ENCODE results near the gene PIP5K1C. TPM values are rescaled to one million over a fixed set of nuclear protein-coding genes. Genes with fewer than 3 reads are reported as not detected.

The PIP5K1C gene
- polyA plus RNA-seq, 3 donors = 29.0 to 32.7 (median 31.2) TPM

DNA sequence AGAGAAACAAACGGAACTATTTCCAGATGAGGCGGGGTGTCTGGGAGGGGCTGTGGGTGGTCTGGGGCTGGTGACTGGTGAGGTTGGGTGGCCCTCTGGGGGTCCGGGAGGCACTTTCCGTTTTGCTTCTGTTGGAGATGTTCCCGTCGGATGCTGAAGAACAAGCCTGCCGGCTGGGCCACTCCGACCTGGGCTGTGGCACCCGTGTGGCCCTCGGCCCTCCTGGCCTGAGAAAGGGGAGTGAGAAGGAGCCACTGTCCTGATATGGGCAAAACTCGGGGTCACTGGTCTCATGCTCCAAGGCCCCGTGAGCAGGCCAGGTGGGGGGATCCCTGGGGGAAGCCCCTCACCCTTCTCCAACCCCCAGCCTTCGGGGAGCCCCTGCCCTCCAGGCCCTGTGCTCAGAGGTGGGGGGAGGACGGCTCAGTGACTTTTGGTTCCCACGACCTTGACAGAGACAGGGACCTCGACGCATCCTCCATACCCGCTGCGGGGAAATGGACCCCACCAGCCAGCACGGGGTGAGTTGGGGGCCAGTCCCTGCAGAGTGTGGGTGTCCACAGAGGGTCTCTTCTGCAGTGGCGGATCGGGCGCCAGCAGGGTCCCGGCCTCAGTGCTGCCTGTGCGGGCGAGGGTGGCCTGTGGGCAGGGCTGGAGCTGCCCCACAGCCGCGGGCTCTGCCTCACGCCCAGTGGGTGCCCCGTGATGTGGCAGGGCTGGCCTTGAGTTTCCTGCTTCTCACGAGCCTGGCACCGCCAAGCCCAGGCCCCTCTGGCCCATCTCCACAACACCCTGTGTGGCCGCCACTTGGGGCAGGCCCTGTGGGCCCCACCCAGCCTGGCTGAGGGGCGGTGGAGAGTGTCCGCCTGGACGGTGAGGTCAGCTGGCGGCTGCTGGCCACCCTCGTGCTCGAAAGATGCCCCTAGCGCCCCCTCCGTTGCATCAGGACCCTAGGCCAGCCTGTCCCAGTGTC, 89.2 kb downstream of the PIP5K1C start:
- DNase-seq = no peak

DNA sequence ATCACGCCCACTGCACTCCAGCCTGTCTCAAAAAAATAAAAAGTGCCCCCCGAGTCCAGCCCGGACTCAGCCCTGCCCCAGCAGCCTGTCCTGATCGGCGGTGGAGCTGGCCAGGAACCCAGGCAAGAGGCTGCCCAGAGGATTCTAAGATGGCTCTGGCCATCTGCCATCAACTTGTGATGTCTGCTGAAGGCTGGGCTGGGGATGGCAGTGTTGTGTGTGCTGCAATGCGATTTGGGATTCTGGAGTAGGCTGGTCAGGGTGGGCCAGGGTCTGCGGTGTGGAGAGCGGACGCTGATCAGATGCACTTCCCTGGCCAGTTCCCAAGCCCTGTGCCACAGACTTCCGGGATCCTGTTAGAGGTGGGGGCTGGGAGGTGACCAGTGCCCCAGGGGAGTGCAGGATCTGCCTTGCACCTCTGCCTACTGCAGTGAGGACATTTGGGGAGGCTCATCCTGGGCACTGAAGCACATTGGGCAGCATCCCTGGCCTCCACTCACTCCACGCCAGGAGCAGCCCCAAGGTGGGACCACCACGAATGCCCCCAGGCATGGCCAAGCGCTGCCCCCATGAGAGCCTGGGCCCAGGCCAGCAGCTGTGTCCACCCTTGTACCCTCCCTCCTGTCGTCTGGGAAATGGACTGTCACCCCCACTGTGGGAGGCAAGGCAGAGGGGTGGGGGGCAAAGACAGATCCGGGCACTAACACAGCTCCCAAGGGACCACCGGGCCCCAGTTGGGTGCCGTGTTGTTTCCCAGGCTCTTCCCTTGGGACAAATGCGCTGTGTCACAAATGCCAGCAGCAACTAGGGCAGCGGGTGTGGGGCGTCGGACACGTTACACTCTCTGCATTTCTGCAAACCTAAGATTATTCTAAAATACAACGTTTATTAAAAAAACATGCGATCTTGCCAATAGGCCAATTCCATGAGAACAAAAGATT, 90.2 kb downstream of the PIP5K1C start:
- no peak for DNase-seq

DNA sequence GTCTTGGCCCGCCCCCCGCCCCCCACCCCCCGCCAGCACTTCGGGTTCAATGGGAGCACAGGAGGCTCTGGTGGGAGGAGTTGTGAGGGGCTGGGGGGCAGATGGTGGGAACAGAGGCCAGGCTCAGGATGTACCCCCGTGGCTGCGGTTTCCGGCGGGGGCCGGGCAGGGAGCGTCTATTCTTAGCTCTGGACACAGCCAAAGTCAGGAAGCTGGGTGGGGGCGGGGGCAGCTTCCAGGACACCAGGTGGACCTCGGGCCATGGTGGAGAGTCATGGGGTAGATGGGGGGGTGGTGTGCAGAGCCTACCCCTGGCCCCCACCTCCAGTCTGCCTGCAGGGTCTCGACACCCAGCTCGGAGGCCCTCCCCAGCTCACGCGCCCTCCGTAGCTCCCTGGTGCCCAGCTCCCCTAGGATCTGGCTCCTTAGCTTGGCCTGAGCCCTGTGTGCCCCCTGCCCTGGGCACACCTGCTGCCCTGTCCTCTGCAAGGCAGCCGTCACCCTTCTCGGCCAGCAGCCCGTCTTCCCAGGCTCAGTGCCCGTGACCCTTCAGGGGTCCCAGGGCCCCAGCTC, 91.4 kb downstream of the PIP5K1C start:
- no peak for DNase-seq

DNA sequence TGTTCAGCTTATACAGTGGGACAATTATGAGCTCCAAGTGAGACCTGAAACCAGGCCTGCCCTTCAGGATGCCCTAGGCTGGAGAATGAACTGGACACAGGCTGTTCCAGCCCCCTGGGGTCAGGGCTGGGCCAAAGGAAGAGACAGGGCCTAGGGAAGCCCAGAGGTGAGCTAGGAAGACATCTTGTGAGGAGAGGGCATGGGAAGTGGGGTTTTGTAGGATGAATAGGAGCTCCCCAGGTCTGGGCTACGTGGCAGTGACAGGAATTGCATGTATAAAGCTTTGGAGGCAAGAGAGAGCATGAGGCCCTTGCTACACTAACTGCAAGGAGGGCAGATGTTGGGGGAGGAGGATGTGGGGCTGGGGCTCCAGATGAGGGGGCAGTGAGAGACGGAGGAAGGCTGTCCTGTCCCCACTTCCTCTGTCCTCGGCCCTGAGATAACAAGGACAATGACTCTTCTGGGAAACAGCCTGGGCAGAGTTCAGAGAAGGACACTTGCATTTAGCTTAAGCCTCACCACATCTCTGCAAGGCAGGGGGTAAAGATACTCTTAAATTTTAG, 92.1 kb downstream of the PIP5K1C start:
- no peak for DNase-seq

DNA sequence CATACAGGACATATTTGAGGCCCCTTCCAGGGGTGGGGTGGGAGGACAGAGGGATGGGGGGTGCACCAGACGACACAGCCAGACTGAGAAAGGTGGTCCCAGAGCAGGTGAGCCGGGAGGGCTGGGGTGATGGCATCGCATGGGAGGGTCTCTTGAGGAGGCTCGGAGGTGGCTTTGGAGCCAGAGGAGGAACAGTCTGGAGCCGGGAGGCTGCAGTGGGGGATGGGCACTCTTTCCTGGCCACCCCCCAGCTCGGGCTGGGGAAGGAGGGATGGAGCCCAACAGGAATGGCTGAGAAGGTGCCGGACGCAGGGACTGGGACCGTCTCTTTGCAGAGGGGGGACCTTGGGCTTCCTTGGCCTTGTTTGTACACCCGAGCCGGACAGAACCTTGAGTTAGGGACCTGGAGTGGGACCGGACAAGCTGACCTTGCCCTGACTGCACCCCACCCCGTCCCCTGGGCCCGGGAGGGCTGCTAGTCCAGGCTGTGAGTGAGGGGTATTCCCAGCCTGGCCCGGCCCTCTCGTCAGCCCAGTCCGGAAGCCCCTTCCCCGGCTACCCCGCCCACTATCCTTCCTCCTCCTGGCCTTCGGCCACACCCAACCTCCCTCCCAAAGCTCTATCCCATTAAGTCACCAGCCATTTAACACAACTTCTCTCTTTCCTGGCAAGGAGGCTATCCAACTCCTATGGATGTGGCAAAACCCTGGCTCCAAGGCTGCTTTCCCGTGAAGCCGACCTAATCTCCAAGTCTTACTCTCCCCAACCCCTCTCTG, 92.8 kb downstream of the PIP5K1C start:
- DNase-seq = peak; percentile 12

DNA sequence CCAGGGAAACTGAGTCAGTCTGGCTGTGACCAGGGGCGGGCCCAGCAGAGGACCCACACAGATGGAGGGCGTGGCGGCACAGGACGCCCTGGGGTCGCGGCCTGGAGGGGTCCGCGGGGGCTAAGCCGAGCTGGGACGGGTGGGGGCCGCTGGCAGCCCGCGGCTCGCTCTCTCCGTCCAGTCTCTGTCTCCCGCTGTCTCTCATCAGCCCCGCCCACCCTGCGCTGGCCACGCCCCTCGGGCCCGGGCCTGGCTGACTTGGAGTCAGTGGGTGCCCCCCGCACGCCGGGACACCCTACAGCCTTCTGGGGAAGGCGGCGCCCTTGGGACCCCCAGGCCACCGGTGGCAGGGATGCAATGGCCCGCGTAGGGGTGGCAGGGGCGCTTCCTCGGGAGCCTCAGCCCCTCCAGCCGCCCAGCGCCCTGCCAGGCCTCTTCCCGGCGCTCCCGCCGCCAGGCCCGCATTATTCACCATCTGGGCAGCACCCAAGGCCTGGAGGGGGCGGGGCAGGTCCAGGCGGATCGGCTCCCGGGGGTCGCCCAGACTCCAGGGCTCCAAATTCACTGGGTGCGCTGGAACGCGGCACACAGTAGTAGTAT, 93.5 kb downstream of the PIP5K1C start, which contains the start of gene TBXA2R:
TBXA2R (minus strand) TSS at position 186 of the 600 bp plus-strand sequence. CDS start 6,241 bp downstream, outside the sequence.
- DNase-seq = peak; percentile 27

DNA sequence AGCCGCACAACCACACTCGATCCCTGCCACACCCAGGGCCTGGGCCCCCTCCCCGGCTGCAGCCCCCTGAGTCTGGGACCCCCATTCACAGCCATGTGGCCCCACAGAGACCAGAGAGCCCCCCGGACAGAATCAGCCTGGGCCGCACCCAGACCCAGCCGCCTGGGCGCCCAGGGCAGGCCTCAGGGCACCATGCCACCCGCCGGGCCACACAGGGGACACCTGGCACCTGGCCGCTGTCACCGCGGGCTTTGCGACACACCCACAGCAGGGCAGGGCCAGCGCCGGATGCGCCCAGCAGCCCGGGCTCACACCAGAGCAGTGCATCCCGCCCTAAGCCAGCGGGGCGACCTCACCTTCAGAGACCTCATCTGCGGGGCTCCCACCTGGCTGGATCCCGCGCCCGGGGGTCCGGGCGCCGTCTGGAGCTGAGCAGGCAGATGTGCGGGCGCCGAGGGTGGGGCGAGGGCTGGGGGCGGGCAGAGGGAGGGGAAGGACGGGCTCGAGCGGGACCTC, 94.0 kb downstream of the PIP5K1C start:
- no peak for DNase-seq

DNA sequence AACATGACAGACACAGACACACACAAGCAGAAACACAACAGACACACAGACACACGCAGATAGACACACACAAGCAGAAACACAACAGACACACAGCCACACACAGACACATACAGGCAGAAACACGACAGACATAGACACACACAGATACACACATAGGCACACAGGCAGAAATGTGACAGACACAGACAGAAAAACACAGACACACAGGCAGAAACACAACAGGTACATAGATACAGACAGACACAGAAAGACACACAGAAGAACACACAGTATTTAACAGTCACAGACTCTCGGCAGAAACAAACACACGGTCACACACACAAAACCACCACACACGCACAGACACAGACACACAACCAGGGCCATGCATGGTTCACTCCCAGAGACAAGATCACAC, 94.5 kb downstream of the PIP5K1C start:
- DNase-seq = no peak

DNA sequence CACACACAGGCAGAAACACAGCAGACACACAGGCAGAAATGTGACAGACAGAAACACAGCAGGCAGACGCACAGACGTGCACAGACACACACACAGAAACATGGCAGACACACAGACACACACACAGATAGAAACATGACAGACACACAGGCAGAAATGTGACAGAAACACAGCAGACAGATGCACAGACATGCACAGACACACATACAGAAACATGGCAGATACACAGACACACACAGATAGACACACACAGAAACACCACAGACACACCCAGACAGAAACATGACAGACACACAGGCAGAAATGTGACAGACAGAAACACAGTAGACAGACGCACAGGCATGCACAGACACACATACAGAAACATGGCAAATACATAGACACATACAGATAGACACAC, 94.9 kb downstream of the PIP5K1C start:
- no peak for DNase-seq

DNA sequence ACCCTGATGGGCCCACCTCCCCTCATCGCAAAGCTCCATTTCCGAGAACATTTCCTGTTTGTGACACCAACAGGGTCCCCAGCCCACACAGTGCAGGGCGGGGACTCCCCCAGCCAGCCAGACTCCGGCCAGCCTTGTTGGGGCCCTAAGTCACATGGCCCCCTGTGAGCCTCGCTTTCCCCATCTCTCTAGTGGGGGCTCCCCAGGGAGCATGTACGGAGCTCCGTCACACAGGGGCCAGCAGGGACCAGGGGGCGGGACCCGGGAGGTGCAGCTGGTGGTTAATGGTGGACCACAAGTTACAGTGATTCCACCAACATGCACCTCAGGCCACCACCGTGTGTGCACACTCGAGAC, 95.3 kb downstream of the PIP5K1C start:
- no peak for DNase-seq

DNA sequence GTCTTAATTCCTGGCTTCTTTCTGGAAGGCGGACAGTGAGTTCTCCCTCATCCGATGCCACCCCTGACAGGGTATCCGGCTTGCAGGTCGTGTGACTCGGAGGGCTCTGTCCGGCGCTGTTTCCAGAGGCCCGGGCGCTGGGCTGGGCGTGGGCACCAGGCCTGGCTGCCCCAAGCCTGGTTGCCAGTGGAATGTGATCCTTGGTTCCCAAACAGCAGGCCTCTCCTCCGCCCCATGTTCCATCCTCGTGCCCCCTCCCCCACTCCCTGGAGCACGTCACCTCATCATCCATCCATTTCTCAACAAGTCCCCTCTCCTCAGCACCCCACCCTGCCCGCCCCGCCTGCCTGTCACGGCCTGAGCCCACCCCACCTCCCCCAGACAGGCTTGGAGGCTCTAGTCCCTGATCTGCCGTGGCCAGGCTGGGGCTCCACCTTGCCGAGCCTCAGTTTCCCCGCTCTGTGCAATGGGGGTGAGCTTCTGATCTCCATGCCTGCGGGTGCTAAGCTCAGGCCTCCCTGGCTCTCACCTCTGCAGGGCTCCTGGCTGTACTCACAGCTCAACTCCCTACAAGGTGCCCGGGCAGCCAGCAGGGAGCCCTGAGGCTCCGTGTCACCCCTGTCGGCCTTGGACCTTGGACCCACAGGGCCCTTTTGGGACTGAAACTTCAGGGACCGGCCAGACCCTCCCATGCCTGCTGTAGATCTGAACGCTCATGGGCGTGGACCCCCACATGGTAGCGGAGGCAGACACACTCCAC, 95.9 kb downstream of the PIP5K1C start:
- DNase-seq = no peak

DNA sequence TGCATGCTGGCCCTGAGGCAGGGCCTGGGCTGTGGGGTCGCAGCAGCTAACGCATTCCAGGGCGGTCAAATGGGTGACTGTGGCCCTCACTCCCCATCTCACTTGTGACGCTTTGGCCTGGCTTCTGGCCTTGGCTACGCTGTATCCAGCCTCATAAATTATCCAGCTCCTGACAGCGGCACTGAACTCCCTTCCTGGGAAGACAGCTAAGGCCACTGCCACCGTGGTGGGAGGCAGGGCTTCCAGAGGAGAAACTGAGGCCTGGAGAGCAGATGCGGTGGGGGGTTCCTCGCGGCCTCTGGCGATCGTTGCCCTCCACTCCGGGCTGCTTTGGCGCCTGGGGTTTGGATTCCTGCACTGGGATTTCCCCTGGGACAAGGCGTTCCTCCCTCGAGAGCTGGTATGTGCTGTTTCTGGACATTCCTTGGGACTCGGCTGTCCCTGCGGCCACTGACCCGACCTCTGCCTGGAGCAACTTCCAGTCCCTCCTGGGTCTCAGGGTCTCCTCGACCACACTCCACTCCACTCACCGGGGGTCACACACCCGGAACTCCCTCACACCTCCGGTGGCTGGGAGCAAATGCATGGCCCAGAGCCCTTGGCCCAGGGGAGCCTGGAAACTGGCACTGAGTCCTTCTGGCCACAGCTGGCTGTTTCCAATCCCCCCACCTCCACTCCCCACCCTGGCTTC, 97.0 kb downstream of the PIP5K1C start:
- no peak for DNase-seq

DNA sequence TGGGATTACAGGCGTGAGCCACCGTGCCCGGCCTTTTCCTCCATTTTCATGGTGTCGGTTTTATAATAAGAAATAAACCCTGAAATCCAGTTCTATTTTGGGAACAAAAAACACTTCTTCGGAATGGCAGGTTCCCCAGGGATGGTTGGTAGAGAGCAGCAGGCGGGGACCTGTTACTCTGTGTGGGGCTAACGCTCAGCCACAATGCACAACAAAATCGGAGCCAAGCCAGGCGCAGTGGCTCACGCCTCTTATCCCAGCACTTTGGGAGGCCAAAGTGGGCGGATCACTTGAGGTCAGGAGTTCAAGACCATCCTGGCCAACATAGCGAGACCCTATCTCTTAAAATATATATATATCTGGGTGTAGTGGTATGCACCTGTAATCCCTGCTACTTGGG, 99.2 kb downstream of the PIP5K1C start:
- no peak for DNase-seq

DNA sequence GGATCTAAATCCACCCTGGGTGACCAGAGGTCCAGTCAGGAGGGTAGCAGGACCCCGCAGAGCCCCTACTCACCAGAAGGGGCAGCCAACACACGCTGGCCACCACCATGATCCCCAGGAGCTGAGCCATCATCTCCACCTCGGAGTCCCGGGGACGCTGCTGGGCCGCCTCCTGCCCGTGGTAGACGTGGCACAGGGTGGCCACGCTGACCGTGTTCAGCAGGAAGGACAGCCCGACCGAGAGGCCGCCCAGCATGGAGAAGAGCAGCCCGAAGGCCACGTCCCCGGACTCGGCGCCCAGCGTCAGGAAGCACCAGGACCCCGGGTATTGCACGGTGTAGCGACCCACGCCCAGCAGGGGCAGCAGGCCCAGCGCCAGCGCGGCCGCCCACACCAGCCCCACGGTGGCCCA, 100.5 kb downstream of the PIP5K1C start:
- no peak for DNase-seq

DNA sequence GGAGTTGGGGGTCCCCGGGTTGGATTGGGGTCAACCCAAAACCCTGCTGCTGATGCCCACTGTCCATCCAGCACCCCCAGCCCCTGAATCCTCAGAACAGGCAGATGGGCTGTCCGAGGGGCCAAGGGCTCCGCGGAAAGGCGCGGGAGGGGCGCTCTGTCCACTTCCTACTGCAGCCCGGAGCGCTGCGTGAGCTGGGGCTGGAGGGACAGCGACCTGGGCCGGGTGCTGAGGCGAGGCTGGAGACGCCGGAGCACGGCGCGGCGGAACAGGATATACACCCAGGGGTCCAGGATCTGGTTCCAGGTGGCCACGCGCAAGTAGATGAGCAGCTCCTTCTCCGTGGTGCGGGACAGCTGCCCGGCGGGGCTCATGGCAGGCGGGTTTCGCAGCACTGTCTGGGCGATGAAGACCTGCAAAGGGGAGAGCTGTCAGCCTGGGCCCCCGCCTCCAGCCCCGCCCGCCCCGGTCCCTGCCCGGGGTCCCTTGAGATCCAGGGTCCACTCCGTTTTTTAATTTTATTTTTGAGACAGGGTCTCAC, 104.7 kb downstream of the PIP5K1C start:
- DNase-seq = no peak

DNA sequence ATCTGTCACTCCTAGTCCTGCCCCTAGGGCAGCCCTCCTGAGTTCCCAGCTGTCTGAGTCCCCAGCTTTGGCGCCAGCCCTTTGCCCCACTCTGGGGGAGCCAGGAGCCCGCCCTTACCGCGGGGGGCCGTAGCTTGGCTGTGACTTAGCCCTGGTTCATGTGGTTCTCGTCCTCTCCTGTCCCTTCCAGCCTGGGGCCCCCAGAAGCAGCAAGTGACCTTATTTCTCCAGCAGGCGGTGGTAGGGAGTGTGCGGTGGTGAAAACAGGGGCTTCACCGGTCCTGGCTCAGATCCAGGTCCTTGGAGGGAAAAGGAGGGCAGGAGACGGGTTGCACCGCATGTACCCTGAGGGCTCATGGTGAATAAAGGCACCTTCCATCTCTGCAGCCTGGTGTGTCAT, 107.1 kb downstream of the PIP5K1C start:
- DNase-seq = no peak

DNA sequence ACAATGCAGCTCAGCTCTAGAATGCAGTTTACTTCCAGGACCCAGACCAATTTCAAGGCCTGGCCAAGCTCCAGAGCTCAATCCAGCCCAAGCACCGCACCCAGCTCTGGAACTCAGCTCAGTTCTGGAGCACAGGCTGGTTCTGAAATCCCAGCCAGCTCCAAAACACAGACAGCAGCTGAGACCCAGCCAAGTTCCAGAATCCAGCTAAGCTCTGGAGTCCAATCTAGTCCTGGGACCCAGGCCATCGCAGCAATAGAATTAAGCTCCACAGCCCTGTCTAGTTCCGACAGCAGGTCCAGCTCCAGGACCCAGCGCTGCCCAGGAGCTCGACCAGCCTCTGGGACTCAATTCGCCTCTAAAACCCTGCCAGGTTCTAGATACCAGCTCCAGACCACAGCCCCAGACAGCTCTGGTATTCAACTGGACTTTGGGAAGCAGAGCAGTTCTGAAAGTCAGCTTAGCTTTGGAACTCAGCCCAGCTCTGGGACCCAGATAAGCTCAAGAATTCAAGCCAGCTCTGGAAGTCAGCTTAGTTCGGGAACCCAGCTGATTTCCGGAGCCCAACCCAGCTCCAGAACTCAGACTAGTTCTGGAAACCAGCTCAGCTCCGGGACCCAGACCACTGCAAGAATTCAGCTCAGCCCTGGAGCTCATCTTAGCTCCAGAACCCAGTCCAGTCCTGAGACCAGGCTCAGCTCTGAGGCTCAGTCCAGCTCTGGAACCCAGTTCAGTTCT, 108.2 kb downstream of the PIP5K1C start:
- DNase-seq = no peak
